IPS-15b (cell line): ENCODE data around the gene CACNA1H.
A peak's percentile ranks its signal among the peaks of the same experiment; 100 is the strongest.

ENCODE experiments used
- H3K27me3 ChIP-seq: one replicate; pipeline ENCODE4 v1.6.1; 2013; ENCODE audit warnings: low read length; ENCODE audit not compliant: control insufficient read depth, insufficient read depth
- H3K36me3 ChIP-seq: one replicate; pipeline ENCODE4 v1.6.1; 2013; ENCODE audit warnings: low read length; ENCODE audit not compliant: control insufficient read depth, insufficient read depth
- H3K4me1 ChIP-seq: one replicate; pipeline ENCODE4 v1.6.1; 2013; ENCODE audit warnings: mild to moderate bottlenecking, low read length; ENCODE audit not compliant: control insufficient read depth, insufficient read depth
- H3K4me3 ChIP-seq: one replicate; pipeline ENCODE4 v1.5.1; 2013; ENCODE audit warnings: low read depth, low read length
- H3K9ac ChIP-seq: one replicate; pipeline ENCODE4 v1.6.1; 2013; ENCODE audit warnings: low read depth, mild to moderate bottlenecking, low read length
- H3K9me3 ChIP-seq: one replicate; pipeline ENCODE4 v1.6.1; 2013; ENCODE audit warnings: mild to moderate bottlenecking, low read length; ENCODE audit not compliant: control insufficient read depth, insufficient read depth

Gene CACNA1H

DNA sequence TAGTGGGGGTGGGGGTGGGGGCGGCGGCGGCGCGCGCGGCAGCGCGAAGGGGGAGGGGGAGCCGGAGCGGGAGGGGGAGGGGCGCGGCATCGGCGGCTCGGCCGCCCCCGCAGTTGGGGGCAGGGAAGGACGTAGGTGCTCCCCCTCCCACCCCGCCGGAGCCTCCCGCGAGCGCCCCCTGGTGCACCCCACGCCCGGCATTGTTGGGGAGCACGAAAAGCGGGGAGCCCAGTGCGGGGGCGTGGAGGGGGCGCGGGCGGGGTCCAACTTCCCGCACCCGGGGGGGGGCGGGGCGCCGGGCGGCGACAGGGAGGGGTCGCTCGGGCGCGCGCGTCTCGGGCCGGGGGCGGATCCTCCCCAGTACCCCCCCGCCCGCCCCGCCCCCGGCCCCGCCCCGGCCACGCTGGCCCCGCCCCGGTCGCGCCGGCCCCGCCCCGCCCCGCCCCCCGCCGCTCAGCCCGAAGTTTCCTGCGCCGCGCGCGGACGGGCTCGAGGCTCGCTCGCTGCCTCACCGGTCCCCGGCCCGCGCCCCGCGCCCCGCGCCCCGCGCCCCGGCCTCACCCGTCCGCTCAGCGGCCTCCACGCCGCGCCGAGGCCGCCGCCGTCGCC is at the start of gene CACNA1H:
Gene CACNA1H, plus strand, starts transcription at position 456 of the 609 bp plus-strand sequence. CDS start 632 bp downstream, outside the sequence.
- H3K4me3 ChIP-seq, result peak within 1 kb of the TSS; percentile 50
- H3K4me1 ChIP-seq, result peaks cover 2% of the 10 kb centered on the region
- no peaks in the 10 kb centered on the region for H3K27me3 ChIP-seq
- peak within 1 kb of the TSS; percentile 47 for H3K9ac ChIP-seq
- peaks cover 5% of the 10 kb centered on the region for H3K36me3 ChIP-seq
- no peaks in the 10 kb centered on the region for H3K9me3 ChIP-seq

- Histone ChIP-seq H3K27me3 (no peaks in the 10 kb centered on the region), H3K4me1 (no peaks in the 10 kb centered on the region), H3K9ac (no peak overlapping the region), H3K4me3 (peak overlapping the region; percentile 31), H3K36me3 (no peaks in the 10 kb centered on the region), H3K9me3 (no peaks in the 10 kb centered on the region)
These were observed 49.3 kb upstream of the CACNA1H start for GRCh38 chr16:1103636-1103980.

- no peaks in the 10 kb centered on the region for H3K27me3 ChIP-seq
- H3K4me1 ChIP-seq, result no peaks in the 10 kb centered on the region
- H3K9me3 ChIP-seq, result no peaks in the 10 kb centered on the region
- no peak overlapping the region for H3K4me3 ChIP-seq
- H3K36me3 ChIP-seq, result no peaks in the 10 kb centered on the region
- no peak overlapping the region for H3K9ac ChIP-seq
These were observed 46.9 kb upstream of the CACNA1H start for GRCh38 chr16:1105888-1106620.

DNA sequence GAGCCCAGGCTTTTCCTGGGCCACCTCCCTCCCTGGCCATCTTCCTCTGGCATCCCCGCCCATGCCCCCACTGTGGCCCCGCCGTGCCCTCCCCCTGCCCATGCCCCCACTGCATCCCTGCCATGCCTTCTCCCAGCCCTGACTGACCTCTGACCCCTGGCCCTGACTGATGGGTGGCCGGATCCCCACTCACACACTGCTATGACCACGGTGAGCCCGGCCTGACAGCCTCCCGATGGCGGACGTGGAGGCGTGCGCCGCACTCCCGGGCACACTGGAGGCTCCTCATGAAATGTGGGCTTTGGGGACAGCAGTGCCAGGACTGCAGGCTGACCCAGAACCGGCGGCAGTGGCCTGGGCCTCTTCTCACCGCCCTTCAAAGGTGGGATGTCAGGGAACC is 46.2 kb upstream of the CACNA1H start:
- Histone ChIP-seq H3K4me1 (no peaks in the 10 kb centered on the region), H3K36me3 (no peaks in the 10 kb centered on the region), H3K27me3 (no peaks in the 10 kb centered on the region), H3K9me3 (no peaks in the 10 kb centered on the region), H3K9ac (no peak overlapping the region), H3K4me3 (no peak overlapping the region)

DNA sequence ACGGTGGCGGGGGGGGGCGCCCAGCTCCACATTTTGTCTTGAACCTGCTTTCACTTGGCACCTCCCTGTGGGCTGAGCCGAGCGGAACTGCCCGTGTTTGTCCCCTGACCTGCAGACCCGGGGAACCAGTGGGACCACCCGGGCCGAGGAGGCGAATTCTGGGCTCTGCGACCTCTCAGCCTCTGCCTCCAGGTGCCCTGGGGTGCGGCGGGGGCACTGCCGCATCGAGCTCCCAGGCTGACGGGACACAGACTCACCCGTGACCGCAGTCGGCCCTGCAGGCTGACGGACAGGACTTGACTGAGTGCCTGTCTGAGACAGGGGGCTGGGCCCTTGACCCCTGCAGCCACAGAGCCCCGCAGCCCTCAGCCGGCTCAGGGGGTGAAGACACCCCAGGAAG is 45.8 kb upstream of the CACNA1H start:
- Histone ChIP-seq H3K36me3 (no peaks in the 10 kb centered on the region), H3K9me3 (no peaks in the 10 kb centered on the region), H3K4me1 (no peaks in the 10 kb centered on the region), H3K9ac (no peak overlapping the region), H3K27me3 (no peaks in the 10 kb centered on the region), H3K4me3 (no peak overlapping the region)

GRCh38 chr16:1107731-1108130 is 45.2 kb upstream of the CACNA1H start:
- no peaks in the 10 kb centered on the region for H3K9me3 ChIP-seq
- no peaks in the 10 kb centered on the region for H3K36me3 ChIP-seq
- no peaks in the 10 kb centered on the region for H3K4me1 ChIP-seq
- H3K9ac ChIP-seq, result no peak overlapping the region
- H3K4me3 ChIP-seq, result no peak overlapping the region
- no peaks in the 10 kb centered on the region for H3K27me3 ChIP-seq

GRCh38 chr16:1108299-1109252 is 44.3 kb upstream of the CACNA1H start:
- Histone ChIP-seq H3K27me3 (no peaks in the 10 kb centered on the region), H3K4me1 (no peaks in the 10 kb centered on the region), H3K9me3 (no peaks in the 10 kb centered on the region), H3K9ac (no peak overlapping the region), H3K4me3 (no peak overlapping the region), H3K36me3 (no peaks in the 10 kb centered on the region)

DNA sequence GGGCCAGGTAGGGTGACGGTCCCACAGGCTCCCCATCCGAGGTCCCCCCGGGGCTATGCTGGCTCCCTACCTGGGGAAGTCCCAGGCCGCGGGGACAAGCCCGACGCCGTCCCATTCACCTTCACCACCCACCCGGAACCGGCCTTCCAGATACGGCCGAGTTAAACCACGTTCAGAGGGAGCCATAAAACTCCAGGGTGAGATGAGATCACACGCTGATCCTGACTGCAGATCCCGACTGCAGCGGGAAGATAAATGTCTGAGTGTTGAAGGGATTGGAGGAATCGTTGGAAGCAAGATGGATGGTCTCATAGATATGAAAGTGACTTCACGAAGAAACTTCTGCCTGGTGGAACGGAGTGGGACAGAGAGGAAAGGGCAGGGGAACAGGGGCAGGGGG is 43.3 kb upstream of the CACNA1H start:
- H3K4me3 ChIP-seq, result no peak overlapping the region
- no peaks in the 10 kb centered on the region for H3K9me3 ChIP-seq
- H3K9ac ChIP-seq, result no peak overlapping the region
- no peaks in the 10 kb centered on the region for H3K4me1 ChIP-seq
- no peaks in the 10 kb centered on the region for H3K36me3 ChIP-seq
- H3K27me3 ChIP-seq, result no peaks in the 10 kb centered on the region

GRCh38 chr16:1112506-1113184 is 40.3 kb upstream of the CACNA1H start:
- H3K9me3 ChIP-seq, result no peaks in the 10 kb centered on the region
- H3K27me3 ChIP-seq, result no peaks in the 10 kb centered on the region

DNA sequence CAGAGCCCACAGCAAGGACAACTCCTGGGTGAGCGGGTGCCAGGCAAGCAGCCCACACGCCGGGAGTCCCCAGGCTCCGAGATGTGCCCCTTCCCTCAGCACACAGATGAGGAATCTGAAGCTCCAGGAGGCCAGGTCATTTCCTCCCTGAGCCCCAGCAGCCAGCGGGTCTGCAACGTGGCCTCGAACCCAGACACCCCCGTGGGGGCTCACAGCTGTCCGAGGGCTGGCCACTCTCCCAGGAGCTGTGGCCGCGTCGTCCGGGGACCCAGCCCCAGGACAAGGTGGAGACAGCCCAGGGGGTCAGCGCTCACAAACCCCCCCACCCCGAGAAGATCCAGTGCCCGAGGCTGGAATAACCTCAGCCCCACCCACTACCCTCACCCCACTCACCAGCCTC is 39.4 kb upstream of the CACNA1H start:
- H3K9ac ChIP-seq, result no peak overlapping the region
- H3K4me3 ChIP-seq, result no peak overlapping the region
- H3K4me1 ChIP-seq, result no peaks in the 10 kb centered on the region
- H3K36me3 ChIP-seq, result no peaks in the 10 kb centered on the region
- no peaks in the 10 kb centered on the region for H3K9me3 ChIP-seq
- H3K27me3 ChIP-seq, result no peaks in the 10 kb centered on the region

More at GRCh38 chr16:1112506-1113184, 40.3 kb upstream of the CACNA1H start:
- no peaks in the 10 kb centered on the region for H3K4me1 ChIP-seq
- no peak overlapping the region for H3K4me3 ChIP-seq
- H3K9ac ChIP-seq, result no peak overlapping the region
- H3K36me3 ChIP-seq, result no peaks in the 10 kb centered on the region

- H3K27me3 ChIP-seq, result no peaks in the 10 kb centered on the region
- no peaks in the 10 kb centered on the region for H3K36me3 ChIP-seq
- no peak overlapping the region for H3K9ac ChIP-seq
- H3K4me3 ChIP-seq, result no peak overlapping the region
- H3K9me3 ChIP-seq, result no peaks in the 10 kb centered on the region
- H3K4me1 ChIP-seq, result no peaks in the 10 kb centered on the region
These were observed 38.9 kb upstream of the CACNA1H start for GRCh38 chr16:1113889-1114526.
